NCI-H2196 (cell line): Measurements from ENCODE around the gene XAGE2.
"Not testable (repeated sequence)": the region's sequence is repeated elsewhere in the genome, so short reads cannot be mapped to it uniquely, and the experiment has no call there.

Source experiments
- DNase-seq: peaks from one replicate; lab custom pipeline; 2025; ENCODE audit not compliant: unreplicated experiment; lab: John Stamatoyannopoulos, UW

Gene XAGE2

GRCh38 chrX:52368368-52369055 is at the start of gene XAGE2:
Gene XAGE2 (plus strand): TSS chrX:52369021. CDS start chrX:52370015, 994 bp downstream.
- no peak for DNase-seq

GRCh38 chrX:52337410-52337809 is 31.4 kb upstream of the XAGE2 start:
- no peak for DNase-seq

DNA sequence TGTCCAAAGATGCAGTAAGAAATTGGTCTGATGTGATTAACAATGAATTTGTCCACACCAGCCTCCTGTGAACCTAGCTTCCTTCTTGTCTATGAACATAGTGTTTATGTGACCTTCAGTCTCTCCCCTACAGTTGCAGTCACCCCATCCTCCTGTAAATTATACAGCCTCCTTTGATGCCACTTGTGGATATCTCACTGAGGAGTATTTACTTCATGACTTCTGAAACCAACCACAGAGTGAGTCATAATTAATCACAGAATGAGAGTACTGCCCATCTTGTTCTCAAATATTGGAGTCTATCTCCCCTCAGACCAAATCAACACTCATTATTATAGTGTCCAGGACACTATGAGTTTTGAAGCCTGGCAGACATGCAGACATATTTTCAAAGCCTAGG is 27.3 kb upstream of the XAGE2 start:
- DNase-seq: no peak

DNA sequence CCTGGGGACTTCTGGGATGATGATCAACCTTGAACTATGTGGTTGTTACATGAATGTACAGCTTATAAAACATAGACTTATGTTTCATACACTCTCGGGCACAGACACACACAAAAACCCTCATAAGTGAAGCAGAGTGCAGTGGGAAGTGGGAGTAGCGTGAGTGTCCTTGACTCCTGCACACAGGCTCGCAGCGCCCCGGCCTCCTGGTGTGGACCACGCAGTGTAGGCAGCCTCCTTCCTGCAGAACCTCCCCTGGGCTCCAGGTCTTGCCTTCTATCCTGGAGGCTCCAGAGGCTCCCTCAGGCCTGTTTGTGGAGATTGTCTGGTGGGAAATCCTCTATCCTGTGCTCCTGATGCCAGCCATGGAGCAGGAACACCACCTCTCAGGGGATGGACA is 25.7 kb upstream of the XAGE2 start:
- DNase-seq: not testable (repeated sequence)

DNA sequence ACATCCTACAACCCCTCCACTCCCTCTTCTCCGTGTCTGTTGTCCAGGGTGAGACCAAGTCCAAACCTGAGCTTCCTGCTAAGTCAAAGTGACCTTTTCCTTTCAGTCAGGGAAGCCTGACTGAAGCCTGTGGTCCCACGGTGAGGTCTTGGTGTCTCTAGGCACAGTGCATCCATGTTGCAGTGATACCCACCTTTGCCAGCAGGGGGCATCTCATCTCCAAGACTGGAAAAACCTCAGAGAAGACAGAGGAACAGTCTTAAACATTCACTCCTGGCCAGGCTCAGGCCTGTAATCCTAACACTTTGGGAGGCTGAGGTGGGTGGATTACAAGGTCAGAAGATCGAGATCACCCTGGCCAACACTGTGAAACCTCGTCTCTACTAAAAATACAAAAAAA is 23.4 kb upstream of the XAGE2 start:
- peak; percentile 1 for DNase-seq

- no peak for DNase-seq
Measured at GRCh38 chrX:52346174-52347165, 22.4 kb upstream of the XAGE2 start.

- no peak for DNase-seq
Measured at GRCh38 chrX:52349681-52350080, 19.1 kb upstream of the XAGE2 start.

- DNase-seq: no peak
Measured at GRCh38 chrX:52352551-52352950, 16.3 kb upstream of the XAGE2 start.

GRCh38 chrX:52353838-52354237 is 15.0 kb upstream of the XAGE2 start:
- no peak for DNase-seq

GRCh38 chrX:52355108-52355507 is 13.7 kb upstream of the XAGE2 start:
- no peak for DNase-seq

DNA sequence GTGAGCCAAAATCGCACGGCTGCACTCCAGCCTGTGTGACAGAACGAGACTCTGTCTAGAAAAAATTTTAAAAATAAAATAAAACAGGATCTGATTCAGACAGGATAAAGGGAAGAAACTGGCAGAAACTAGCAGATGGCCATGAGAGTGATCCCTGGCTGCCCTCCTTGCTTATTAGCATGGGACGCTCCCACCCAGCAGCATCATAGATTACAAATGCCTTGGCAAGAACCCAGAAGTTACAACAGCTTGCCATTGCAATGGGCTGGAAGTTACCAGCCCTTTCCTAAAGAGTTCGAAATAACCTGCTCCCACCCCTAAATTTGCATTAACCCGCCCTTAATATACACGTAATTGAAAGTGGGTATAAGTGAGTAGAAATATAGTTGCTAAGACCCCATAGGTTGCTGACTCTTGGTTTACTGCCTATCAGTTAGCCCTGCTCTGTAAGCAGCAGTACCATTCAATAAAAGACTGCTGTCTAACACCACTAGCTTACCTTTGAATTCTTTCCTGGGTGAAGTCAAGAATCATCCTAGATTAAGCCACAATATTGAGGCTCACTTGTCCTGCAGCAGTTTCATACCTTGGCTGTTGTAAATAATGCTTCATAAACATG is 9.1 kb upstream of the XAGE2 start:
- DNase-seq: no peak

DNA sequence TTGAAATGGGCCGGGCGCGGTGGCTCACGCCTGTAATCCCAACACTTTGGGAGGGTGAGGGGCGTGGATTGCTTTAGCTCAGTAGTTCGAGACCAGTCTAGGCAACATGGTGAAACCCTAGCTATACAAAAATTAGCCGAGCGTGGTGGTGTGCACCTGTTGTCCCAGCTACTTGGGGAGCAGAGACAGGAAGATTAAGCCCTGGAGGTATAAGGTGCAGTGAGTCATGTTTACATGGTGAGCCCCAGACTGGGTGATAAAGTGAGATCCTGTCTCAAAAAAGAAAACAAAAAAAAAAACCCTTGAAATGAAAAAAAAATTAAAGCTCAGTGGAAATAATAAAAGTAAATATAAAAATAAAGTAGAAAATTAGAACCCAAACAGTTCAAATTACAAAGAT is 6.9 kb upstream of the XAGE2 start:
- DNase-seq: no peak

DNA sequence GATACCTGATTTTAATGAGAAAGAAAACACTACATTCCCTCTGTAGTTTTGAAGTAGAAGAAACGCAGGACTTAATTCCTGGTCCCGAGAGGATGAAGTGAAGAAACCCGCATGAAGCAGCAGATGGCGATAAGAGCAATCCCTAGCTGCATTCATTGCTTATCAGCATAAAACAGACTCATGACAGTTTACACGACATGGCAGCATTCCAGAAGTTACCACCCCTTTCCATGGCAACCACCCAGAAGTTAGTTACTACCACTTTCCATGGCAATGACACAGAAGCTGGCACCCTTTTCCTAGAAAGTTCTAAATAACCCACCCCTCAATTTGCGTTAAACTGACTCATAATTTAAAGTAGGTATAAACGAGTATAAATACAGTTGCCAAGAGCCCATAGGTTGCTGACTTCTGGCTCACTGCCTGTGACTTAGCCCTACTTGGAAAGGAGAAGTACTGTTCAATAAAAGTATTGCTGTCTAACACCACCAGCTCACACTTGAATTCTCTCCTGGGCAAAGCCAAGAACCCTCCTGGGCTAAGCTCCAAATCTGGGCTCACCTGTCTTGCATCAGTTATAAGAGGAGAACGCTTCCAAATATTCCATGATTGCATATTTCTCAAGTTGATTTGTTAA is 5.5 kb upstream of the XAGE2 start:
- DNase-seq: no peak

DNA sequence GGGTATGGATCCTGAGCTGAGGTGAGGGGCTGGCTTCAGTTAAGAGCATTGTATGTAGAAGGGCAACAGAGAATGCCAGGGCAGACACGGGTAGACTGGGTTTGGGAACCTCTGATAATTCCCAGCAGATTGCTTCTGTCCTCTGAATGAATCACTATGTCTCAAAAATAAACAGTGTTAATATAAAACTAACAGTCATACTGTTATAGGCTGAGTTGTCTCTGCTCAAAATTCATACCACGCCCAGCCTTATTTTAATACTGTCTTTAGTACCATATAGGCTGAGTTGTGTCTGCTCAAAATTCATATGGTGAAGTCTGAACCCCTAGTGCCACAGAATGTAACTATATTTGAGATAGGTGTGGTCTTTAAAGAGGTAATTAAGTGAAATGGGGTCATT is 10.0 kb downstream of the XAGE2 start:
- no peak for DNase-seq

DNA sequence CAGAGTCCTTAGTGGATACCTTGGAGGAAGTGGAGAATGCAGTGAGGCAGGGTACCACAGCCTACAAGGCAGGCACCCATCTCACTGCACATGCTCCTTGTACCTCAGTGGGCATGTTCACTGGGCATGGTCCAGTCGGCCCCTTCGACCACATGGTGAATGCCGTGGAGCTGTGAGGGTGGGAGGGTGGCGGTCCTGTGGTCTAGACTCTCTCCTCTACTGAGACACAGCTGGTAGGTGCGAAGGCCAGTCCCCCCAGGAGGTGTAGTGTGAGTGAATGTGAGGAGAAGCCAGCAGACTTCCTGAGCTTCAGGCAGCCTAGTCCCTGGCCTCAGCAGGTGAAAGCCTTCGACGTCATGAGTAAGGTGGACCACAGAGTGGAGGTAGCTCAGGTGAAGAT is 12.2 kb downstream of the XAGE2 start:
- DNase-seq: no peak

GRCh38 chrX:52410439-52411394 is 41.9 kb downstream of the XAGE2 start:
- no peak for DNase-seq

DNA sequence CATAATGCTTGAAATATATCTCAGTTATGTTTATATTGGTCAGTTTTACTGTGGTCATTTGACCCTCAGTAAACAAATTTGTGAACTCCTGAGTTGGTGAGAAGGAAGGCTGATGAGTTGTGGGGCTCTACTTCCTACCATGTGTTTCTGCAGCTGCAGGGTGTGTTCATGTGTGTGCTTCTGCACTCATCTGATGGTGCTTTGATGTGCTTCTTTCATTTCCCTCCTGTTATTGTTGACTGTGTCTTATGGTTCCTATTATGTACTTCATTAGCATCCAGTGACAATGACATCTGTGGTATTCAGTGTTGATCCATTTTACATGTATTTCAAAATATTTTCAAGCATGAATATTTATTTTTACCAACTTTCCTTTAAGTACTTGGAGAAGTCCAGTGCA is 46.5 kb downstream of the XAGE2 start:
- DNase-seq: no peak

GRCh38 chrX:52416816-52417215 is 48.0 kb downstream of the XAGE2 start:
- no peak for DNase-seq

DNA sequence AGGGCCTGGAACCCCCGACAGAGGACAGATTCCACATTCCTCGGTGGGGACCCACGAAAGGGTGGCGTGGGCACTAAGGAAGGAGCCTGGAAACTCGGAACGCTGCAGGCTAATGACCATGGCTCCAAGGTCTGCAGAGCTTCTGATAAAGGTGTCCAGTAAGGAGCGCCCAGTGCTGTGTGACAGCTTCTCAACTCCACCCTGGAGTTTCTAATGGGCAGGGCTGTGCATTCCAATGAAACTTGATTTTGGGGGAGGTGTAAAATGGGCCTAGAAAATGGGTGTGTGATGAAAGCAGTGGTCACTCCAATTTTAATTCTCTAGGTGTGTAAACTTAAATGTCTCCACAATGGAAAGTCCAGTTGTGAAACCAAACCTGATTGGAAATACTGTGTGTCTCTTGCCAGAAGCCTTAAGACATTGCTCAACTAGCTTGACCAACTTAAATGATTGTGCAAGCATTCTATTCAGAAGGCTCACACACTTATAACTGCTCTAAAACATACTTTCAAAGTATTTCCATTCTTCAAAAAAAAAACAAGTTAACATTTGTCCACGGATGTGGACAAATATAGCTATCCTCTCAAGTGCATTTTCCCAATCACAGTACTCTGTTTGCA is 52.1 kb downstream of the XAGE2 start:
- no peak for DNase-seq

GRCh38 chrX:52422884-52423283 is 54.1 kb downstream of the XAGE2 start:
- DNase-seq: no peak
